GM23338 (cell line): ENCODE data around the gene EPHB2. TPM values are rescaled to one million over a fixed set of nuclear protein-coding genes. Genes with fewer than 3 reads are reported as not detected.

Source experiments
- ATAC-seq: fragments of 200-7000 bp; cut with Tn5 transposase; 3 replicates; pipeline ENCODE4 v1.9.1; 2020
- DNase-seq: peaks from one replicate; pipeline ENCODE4 v3.0.0-alpha.2; 2015; ENCODE audit warnings: low spot score
- H2AFZ ChIP-seq: fragments of 200-600 bp; sonication (generic); 2 replicates; pipeline ENCODE4 v1.8.0; 2016; ENCODE audit warnings: antibody characterized with exemption, mild to moderate bottlenecking, moderate library complexity
- H3F3A ChIP-seq: fragments of 200-600 bp; sonication (generic); replicated peaks from 2 replicates; pipeline ENCODE4 v1.8.0; 2017; ENCODE audit warnings: antibody characterized with exemption, mixed run types, low read depth
- H3K27ac ChIP-seq: fragments of 200-600 bp; sonication (generic); 2 replicates; pipeline ENCODE4 v1.6.1; 2016; ENCODE audit warnings: low read depth
- H3K27me3 ChIP-seq: fragments of 200-600 bp; sonication (generic); 2 replicates; pipeline ENCODE4 v1.8.0; 2016; ENCODE audit warnings: mild to moderate bottlenecking, mixed run types, moderate library complexity; ENCODE audit not compliant: insufficient read depth
- H3K36me3 ChIP-seq: fragments of 200-600 bp; sonication (generic); 2 replicates; pipeline ENCODE4 v1.8.0; 2016; ENCODE audit warnings: mild to moderate bottlenecking; ENCODE audit not compliant: insufficient read depth
- H3K4me1 ChIP-seq: fragments of 200-600 bp; sonication (generic); 2 replicates; pipeline ENCODE4 v1.8.0; 2016; ENCODE audit warnings: mild to moderate bottlenecking, moderate library complexity; ENCODE audit not compliant: insufficient read depth
- H3K4me2 ChIP-seq: fragments of 200-600 bp; sonication (generic); 2 replicates; pipeline ENCODE4 v1.7.1; 2017; ENCODE audit warnings: mixed run types
- H3K4me3 ChIP-seq: fragments of 200-600 bp; sonication (generic); 2 replicates; pipeline ENCODE4 v1.6.1; 2016; ENCODE audit warnings: mixed run types
- H3K79me2 ChIP-seq: fragments of 200-600 bp; sonication (generic); replicated peaks from 2 replicates; pipeline ENCODE4 v1.8.0; 2017; ENCODE audit warnings: mild to moderate bottlenecking; ENCODE audit not compliant: insufficient read depth
- H3K9me2 ChIP-seq: fragments of 200-600 bp; sonication (generic); 2 replicates; pipeline ENCODE4 v1.8.0; 2017; ENCODE audit not compliant: insufficient read depth
- H4K20me1 ChIP-seq: fragments of 200-600 bp; sonication (generic); replicated peaks from 2 replicates; pipeline ENCODE4 v1.8.0; 2017; ENCODE audit warnings: mild to moderate bottlenecking; ENCODE audit not compliant: insufficient read depth
- H3K27ac Mint-ChIP-seq: 2 replicates; pipeline ENCODE4 v1.8.0; 2020; ENCODE audit warnings: inconsistent platforms, mild to moderate bottlenecking, moderate library complexity, mixed read lengths
- H3K27me3 Mint-ChIP-seq: 3 replicates; pipeline ENCODE4 v1.8.0; 2022; ENCODE audit warnings: low read depth, mild to moderate bottlenecking, moderate library complexity, mixed read lengths, inconsistent platforms; ENCODE audit not compliant: insufficient read depth, poor library complexity
- H3K36me3 Mint-ChIP-seq: 3 replicates; pipeline ENCODE4 v1.8.0; 2021; ENCODE audit warnings: low read depth, mild to moderate bottlenecking, inconsistent platforms, moderate library complexity, mixed read lengths
- H3K4me1 Mint-ChIP-seq: 3 replicates; pipeline ENCODE4 v1.8.0; 2020; ENCODE audit warnings: mild to moderate bottlenecking, inconsistent platforms, mixed read lengths
- H3K4me3 Mint-ChIP-seq: 3 replicates; pipeline ENCODE4 v1.8.0; 2021; ENCODE audit warnings: moderate library complexity, mild to moderate bottlenecking, inconsistent platforms, mixed read lengths
- H3K9me3 Mint-ChIP-seq: 3 replicates; pipeline ENCODE4 v1.8.0; 2020; ENCODE audit warnings: moderate library complexity, mild to moderate bottlenecking, inconsistent platforms, mixed read lengths
- CREB1 ChIP-seq: fragments of 250-450 bp; sonication (Bioruptor Pico); IDR thresholded peaks from 2 replicates; pipeline ENCODE4 v1.5.0; 2020; ENCODE audit warnings: low read depth, mild to moderate bottlenecking, moderate library complexity
- CTCF ChIP-seq, 2 experiments: fragments of 200-600 bp in 1 of 2; sonication (generic) in 1 of 2; conservative IDR thresholded peaks; 2 replicates each; pipeline versions ENCODE4 v1.5.1 to v1.6.1; 2016 to 2017; ENCODE audit warnings: antibody characterized with exemption in 2 of 2, low read depth in 2 of 2, mild to moderate bottlenecking in 2 of 2, moderate library complexity in 1 of 2
- ETS1 ChIP-seq: IDR thresholded peaks from 2 replicates; pipeline ENCODE4 v1.6.1; 2016; ENCODE audit warnings: antibody characterized with exemption
- EZH2 ChIP-seq: fragments of 200-600 bp; sonication (generic); IDR thresholded peaks from one replicate; pipeline ENCODE4 v1.8.0; 2017; ENCODE audit warnings: antibody characterized with exemption, mild to moderate bottlenecking, low read depth; ENCODE audit not compliant: unreplicated experiment
- EZH2phosphoT487 ChIP-seq: fragments of 200-600 bp; sonication (generic); IDR thresholded peaks from one replicate; pipeline ENCODE4 v1.8.1; 2018; ENCODE audit warnings: antibody characterized with exemption; ENCODE audit not compliant: unreplicated experiment
- JUNB ChIP-seq: IDR thresholded peaks from one replicate; pipeline ENCODE4 v1.6.1; 2016; ENCODE audit warnings: antibody characterized with exemption; ENCODE audit not compliant: unreplicated experiment
- NANOG ChIP-seq: IDR thresholded peaks from 2 replicates; pipeline ENCODE4 v1.6.1; 2016; ENCODE audit warnings: antibody characterized with exemption, borderline replicate concordance
- POLR2AphosphoS5 ChIP-seq: IDR thresholded peaks from 2 replicates; pipeline ENCODE4 v1.6.1; 2016; ENCODE audit warnings: antibody characterized with exemption, low read depth
- STAT1 ChIP-seq: IDR thresholded peaks from one replicate; pipeline ENCODE4 v1.6.1; 2016; ENCODE audit warnings: antibody characterized with exemption; ENCODE audit not compliant: unreplicated experiment
- ZNF114 ChIP-seq: fragments of 250-450 bp; sonication (Bioruptor Pico); IDR thresholded peaks from 2 replicates; pipeline ENCODE4 v1.5.0; 2020; ENCODE audit warnings: mild to moderate bottlenecking, moderate library complexity
- polyA plus RNA-seq: library from polyadenylated mRNA; unstranded; fragments of >200 nt; fragmentation: Nextera tagmentation; extraction: Ambion mirVana; gene quantifications from 2 replicates; pipeline ENCODE4 v1.2.1, GENCODE V29; 2016
- total RNA-seq: library from RNA; depleted of rRNA; stranded (reverse); fragments of >200 nt; shearing (Covaris generic); gene quantifications from 2 replicates; pipeline ENCODE4 v1.2.3, GENCODE V29; 2014
- TF ChIP-seq, protein P1 (sequence below): fragments of 250-450 bp; sonication (Bioruptor Pico); IDR thresholded peaks from 2 replicates; pipeline ENCODE4 v1.5.0; 2020; ENCODE audit warnings: mild to moderate bottlenecking, moderate library complexity

The EPHB2 gene
- total and polyA plus RNA-seq, 2 experiments from 2014 or later: 4.1 to 20.1 TPM

- no peak overlapping the region for H3K27ac ChIP-seq
- H3K4me1 ChIP-seq: no peaks in the 10 kb centered on the region
- no peak overlapping the region for H3K4me3 ChIP-seq
- no peaks in the 10 kb centered on the region for H3K9me3 Mint-ChIP-seq
- no peaks in the 10 kb centered on the region for H3K79me2 ChIP-seq
- peaks cover 2% of the 10 kb centered on the region for H3K27me3 Mint-ChIP-seq
- no peak overlapping the region for H3K4me3 Mint-ChIP-seq
- H3K36me3 ChIP-seq: no peaks in the 10 kb centered on the region; the same call in 1 of the 2 replicates
- H3K9me2 ChIP-seq: no peaks in the 10 kb centered on the region
- H3K27ac Mint-ChIP-seq: no peak overlapping the region
- TF ChIP-seq JUNB: no peak
- TF ChIP-seq POLR2AphosphoS5: no peak
- TF ChIP-seq CTCF (conservative IDR thresholded peaks at IDR 0.05; ENCODE audit: low read depth in 2 of 2): no peak
- no peak for TF ChIP-seq EZH2
- TF ChIP-seq CREB1 (CRISPR knock-in tag): no peak
- no peak for TF ChIP-seq ETS1
- TF ChIP-seq, protein P1, sequence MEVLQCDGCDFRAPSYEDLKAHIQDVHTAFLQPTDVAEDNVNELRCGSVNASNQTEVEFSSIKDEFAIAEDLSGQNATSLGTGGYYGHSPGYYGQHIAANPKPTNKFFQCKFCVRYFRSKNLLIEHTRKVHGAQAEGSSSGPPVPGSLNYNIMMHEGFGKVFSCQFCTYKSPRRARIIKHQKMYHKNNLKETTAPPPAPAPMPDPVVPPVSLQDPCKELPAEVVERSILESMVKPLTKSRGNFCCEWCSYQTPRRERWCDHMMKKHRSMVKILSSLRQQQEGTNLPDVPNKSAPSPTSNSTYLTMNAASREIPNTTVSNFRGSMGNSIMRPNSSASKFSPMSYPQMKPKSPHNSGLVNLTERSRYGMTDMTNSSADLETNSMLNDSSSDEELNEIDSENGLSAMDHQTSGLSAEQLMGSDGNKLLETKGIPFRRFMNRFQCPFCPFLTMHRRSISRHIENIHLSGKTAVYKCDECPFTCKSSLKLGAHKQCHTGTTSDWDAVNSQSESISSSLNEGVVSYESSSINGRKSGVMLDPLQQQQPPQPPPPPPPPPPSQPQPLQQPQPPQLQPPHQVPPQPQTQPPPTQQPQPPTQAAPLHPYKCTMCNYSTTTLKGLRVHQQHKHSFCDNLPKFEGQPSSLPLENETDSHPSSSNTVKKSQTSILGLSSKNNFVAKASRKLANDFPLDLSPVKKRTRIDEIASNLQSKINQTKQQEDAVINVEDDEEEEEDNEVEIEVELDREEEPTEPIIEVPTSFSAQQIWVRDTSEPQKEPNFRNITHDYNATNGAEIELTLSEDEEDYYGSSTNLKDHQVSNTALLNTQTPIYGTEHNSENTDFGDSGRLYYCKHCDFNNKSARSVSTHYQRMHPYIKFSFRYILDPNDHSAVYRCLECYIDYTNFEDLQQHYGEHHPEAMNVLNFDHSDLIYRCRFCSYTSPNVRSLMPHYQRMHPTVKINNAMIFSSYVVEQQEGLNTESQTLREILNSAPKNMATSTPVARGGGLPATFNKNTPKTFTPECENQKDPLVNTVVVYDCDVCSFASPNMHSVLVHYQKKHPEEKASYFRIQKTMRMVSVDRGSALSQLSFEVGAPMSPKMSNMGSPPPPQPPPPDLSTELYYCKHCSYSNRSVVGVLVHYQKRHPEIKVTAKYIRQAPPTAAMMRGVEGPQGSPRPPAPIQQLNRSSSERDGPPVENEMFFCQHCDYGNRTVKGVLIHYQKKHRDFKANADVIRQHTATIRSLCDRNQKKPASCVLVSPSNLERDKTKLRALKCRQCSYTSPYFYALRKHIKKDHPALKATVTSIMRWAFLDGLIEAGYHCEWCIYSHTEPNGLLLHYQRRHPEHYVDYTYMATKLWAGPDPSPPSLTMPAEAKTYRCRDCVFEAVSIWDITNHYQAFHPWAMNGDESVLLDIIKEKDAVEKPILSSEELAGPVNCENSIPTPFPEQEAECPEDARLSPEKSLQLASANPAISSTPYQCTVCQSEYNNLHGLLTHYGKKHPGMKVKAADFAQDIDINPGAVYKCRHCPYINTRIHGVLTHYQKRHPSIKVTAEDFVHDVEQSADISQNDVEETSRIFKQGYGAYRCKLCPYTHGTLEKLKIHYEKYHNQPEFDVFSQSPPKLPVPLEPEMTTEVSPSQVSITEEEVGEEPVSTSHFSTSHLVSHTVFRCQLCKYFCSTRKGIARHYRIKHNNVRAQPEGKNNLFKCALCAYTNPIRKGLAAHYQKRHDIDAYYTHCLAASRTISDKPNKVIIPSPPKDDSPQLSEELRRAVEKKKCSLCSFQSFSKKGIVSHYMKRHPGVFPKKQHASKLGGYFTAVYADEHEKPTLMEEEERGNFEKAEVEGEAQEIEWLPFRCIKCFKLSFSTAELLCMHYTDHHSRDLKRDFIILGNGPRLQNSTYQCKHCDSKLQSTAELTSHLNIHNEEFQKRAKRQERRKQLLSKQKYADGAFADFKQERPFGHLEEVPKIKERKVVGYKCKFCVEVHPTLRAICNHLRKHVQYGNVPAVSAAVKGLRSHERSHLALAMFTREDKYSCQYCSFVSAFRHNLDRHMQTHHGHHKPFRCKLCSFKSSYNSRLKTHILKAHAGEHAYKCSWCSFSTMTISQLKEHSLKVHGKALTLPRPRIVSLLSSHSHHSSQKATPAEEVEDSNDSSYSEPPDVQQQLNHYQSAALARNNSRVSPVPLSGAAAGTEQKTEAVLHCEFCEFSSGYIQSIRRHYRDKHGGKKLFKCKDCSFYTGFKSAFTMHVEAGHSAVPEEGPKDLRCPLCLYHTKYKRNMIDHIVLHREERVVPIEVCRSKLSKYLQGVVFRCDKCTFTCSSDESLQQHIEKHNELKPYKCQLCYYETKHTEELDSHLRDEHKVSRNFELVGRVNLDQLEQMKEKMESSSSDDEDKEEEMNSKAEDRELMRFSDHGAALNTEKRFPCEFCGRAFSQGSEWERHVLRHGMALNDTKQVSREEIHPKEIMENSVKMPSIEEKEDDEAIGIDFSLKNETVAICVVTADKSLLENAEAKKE: no peak
- TF ChIP-seq EZH2phosphoT487: no peak
- no peak for TF ChIP-seq ZNF114 (CRISPR knock-in tag)
- no peak for TF ChIP-seq NANOG
- TF ChIP-seq STAT1: no peak
- no peaks in the 10 kb centered on the region for H3K27me3 ChIP-seq
- no peaks in the 10 kb centered on the region for H3K4me1 Mint-ChIP-seq
- no peak overlapping the region for H2AFZ ChIP-seq
- no peaks in the 10 kb centered on the region for H3F3A ChIP-seq
- ATAC-seq: no peak
- no peaks in the 10 kb centered on the region for H4K20me1 ChIP-seq
- H3K4me2 ChIP-seq: no peak overlapping the region
- no peaks in the 10 kb centered on the region for H3K36me3 Mint-ChIP-seq
- DNase-seq: no peak
These were observed 192.5 kb downstream of the EPHB2 start for GRCh38 chr1:22903113-22903512.
